AML-193 (cell line): Measurements from ENCODE around the gene TMEM132E.
A peak's percentile ranks its signal among the peaks of the same experiment; 100 is the strongest.

Source experiments
- DNase-seq, 2 experiments: peaks; one replicate each; lab custom pipeline; 2025; lab: John Stamatoyannopoulos, UW

The TMEM132E gene

GRCh38 chr17:34665150-34665806, 85.9 kb downstream of the TMEM132E start:
- DNase-seq = peak; percentile 2 to 14

DNA sequence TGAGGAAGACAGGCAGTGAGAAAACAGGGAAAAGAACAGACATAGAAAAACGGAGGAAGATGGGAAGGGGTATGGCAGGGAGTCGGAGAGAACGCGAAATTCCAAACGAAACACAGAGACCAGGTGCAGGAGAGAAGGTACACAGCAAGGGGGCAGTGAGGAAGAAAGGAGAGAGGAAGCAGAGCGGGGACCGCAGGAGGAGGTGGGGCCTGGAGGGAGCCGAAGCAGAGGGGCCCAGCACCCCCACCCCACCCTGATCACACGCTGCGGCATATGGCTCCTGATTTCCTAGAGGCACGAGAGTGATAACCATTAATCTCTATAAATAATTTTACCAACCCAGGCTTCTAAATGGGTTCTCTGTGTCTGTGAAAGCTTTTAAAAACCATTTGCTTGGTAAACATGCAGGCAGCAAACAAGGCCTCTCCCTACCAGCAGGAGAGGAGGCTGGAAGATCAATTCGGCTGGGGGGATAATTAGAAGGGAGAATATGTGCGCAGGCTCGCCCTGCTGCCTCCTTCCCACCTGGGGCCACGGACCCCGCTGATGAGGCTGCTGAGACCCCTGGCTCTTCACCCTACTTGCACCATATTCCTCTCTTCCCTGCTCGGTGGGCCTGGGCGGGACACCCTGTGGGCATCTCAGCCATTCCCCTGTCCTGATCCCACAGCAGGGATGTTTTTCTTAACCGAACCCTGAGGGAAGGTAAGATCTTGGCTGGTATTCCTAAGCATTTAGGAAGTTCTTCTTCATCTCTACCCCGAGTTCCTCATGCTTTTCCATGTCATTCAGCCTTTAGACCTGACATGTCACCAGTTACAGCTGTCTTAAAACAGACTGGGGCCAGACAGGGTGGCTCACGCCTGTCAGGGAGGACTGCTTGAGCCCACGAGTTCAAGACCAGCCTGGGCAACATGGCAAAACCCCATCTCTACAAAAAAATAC, 86.7 kb downstream of the TMEM132E start:
- no peak for DNase-seq

DNA sequence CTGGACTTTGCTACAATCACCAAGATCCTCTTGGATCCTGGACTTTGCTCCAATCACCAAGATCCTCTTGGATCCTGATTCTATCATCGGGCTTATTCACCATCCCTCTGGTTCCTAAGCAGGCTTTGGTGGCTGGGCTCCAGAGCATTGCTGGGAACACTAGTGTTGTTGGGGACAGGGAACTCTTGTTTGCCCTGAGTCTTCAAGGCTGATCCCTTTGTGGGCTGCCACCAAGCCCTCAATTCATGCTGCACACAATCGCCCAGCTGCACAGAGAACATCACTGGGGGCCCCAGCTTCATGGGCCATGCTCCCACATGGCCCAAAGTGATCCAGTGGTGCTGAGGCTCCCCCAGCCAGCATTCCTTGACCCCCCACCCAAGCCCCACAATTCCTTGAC, 88.3 kb downstream of the TMEM132E start:
- no peak for DNase-seq

- no peak for DNase-seq
Measured at GRCh38 chr17:34668206-34668605, 88.8 kb downstream of the TMEM132E start.

- DNase-seq = no peak
Measured at GRCh38 chr17:34669511-34669910, 90.1 kb downstream of the TMEM132E start.

- DNase-seq = no peak
Measured at GRCh38 chr17:34670618-34671017, 91.2 kb downstream of the TMEM132E start.

- no peak for DNase-seq
Measured at GRCh38 chr17:34671191-34671590, 91.8 kb downstream of the TMEM132E start.

DNA sequence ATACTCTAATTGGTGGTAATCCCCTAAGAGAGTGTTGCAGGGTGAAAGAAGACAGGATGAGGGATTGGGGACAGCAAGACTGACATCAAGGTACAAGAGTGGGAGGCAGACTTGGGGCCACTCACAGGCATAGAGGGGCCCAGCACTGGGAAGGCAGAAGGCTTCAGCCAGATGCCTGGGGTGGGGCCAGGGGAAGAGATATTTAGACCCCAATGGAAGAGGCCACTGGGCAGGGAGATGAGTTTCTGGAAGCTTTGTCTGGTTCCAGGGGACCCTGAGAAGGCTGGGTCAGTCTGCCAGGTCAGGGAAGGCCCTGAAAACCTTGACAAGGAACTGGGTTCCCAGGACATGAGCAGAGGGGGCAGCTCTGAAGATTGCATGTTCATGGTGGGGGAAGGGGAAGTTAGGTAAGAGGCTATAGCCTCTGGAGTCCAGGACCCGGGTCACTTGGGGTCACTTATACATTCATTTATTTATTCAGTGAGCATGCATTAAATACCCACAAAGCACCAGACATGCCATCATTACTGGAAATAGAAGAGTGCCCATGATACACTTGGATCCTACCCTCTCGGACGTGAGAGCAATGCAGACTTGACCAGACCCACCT, 92.9 kb downstream of the TMEM132E start:
- no peak for DNase-seq

GRCh38 chr17:34673516-34673915, 94.1 kb downstream of the TMEM132E start:
- DNase-seq = no peak

DNA sequence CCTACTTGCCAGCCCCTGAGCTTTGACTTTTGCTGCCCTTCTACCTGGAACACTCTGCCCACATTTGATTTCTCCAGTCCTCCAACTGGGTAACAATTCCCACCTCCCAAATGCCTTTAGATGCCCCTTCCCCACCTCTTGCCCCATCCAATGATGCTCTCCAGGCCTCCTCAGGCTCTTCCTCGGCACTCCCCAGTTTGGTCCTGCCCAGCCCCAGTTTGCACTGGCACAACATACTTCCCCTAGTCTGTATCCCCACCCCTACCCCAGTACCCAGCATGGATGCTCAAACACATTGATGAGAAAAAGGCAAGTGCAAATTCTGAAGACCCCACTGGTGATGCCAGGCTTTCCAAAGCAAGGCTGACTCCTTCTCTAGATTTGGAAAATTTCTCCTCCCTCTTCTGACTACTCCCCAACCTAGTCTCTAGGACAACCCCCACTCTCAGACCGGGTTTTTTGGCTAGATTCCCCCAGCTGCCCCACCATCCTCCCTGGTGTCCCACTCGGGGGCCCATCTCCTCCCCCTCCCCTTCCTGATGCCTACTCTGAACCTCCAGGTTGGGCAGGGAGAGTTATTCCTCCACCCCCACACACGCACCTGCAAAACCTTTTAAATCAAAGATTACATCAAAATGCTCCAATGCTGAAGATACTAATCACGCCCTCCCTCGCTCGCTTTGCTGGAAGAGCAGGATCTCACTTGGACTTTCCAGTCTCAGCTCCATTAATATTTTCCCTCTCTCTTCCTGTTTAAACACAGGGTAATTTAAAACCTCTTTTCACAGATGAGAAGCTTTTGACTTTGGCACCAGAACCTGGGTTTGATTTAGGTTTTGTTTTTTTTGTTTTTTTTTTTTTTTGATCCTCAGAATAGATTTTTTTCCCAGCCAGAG, 94.9 kb downstream of the TMEM132E start:
- DNase-seq = no peak

GRCh38 chr17:34675143-34675542, 95.8 kb downstream of the TMEM132E start:
- DNase-seq = no peak

GRCh38 chr17:34675605-34676004, 96.2 kb downstream of the TMEM132E start:
- DNase-seq = no peak

DNA sequence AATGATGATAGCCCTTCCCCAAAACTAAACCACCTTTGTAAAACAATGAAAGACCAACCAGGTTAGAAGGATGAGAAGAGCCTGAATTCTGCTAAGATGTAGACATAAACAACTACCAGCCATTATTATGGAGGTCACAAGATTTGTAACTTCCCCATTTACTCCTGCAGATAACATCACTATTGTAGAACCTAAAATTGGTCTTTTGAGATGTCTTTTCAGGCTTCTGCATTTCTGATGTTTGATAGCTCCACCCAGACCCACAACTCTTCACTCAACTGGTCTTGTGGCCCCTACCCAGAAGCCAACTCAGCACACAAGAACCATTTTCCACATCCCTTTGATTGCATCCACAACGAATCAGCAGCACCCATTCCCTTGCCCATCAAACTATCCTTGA, 100.8 kb downstream of the TMEM132E start:
- no peak for DNase-seq

GRCh38 chr17:34682305-34682704, 102.9 kb downstream of the TMEM132E start:
- no peak for DNase-seq

DNA sequence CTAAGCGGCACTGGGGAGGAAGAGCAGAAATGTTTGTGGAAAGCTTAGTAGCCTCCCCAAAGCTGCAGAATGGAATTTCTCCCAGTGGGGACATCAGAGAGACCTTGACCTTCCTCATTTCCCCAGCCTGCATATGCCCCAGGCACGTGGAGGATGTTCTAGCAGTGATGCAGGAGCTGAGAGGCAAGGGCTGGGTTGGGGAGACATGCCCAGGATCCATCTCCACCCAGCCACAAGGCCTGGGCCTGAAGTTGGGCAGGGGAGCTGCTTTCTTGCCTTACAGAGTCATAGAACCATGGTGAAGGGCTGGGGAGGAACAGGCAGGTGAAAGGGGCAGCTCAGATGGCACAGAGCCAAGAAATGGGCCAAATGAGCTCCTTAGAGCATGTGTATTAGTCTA, 104.0 kb downstream of the TMEM132E start:
- no peak for DNase-seq
